Spleen (tissue), 11 donors: ENCODE measurements around the gene CNNM3. TPM values are rescaled to one million over a fixed set of nuclear protein-coding genes. Genes with fewer than 3 reads are reported as not detected.

ENCODE experiments used
- DNase-seq: peaks from one replicate; pipeline ENCODE4 v3.0.0-alpha.2; 2020
- H3K27ac ChIP-seq, 8 donors: fragments of 200-600 bp; sonication (generic) in 7 of 8; 1 replicate in 4 of 8; 2 replicates in 4 of 8; pipeline versions ENCODE4 v1.5.0 to v1.8.0; 2016 to 2021; ENCODE audit warnings: inconsistent platforms in 4 of 8, mild to moderate bottlenecking in 4 of 8, moderate library complexity in 1 of 8
- H3K27me3 ChIP-seq, 7 donors: fragments of 200-600 bp; sonication (generic) in 6 of 7; replicated peaks in 1 of 7; 1 replicate in 4 of 7; 2 replicates in 3 of 7; pipeline versions ENCODE4 v1.5.0 to v1.8.0; 2016 to 2021; ENCODE audit warnings: inconsistent platforms in 3 of 7, mild to moderate bottlenecking in 1 of 7
- H3K36me3 ChIP-seq, 6 donors: fragments of 200-600 bp; sonication (generic) in 5 of 6; 1 replicate in 4 of 6; 2 replicates in 2 of 6; pipeline versions ENCODE4 v1.5.0 to v1.8.0; 2016 to 2021; ENCODE audit warnings: inconsistent platforms in 2 of 6
- H3K4me1 ChIP-seq, 6 donors: fragments of 200-600 bp; sonication (generic) in 5 of 6; 1 replicate in 3 of 6; 2 replicates in 3 of 6; pipeline versions ENCODE4 v1.5.0 to v1.8.0; 2016 to 2021; ENCODE audit warnings: inconsistent platforms in 3 of 6
- H3K4me3 ChIP-seq, 8 donors: fragments of 200-600 bp; sonication (generic) in 7 of 8; 1 replicate in 4 of 8; 2 replicates in 4 of 8; pipeline versions ENCODE4 v1.5.0 to v1.8.0; 2016 to 2021; ENCODE audit warnings: inconsistent platforms in 4 of 8, mild to moderate bottlenecking in 4 of 8, moderate library complexity in 2 of 8
- H3K9me3 ChIP-seq, 8 donors: fragments of 200-600 bp; sonication (generic) in 7 of 8; 1 replicate in 4 of 8; 2 replicates in 4 of 8; pipeline versions ENCODE4 v1.5.0 to v1.8.0; 2016 to 2021; ENCODE audit warnings: inconsistent platforms in 4 of 8
- POLR2A ChIP-seq, 3 donors: fragments of 450-650 bp; IDR thresholded peaks; one replicate each; pipeline ENCODE4 v1.5.1; 2017; ENCODE audit warnings: antibody characterized with exemption in 3 of 3, mild to moderate bottlenecking in 1 of 3
- POLR2AphosphoS5 ChIP-seq, 3 donors: sonication (generic); formaldehyde crosslinking; IDR thresholded peaks; one replicate each; pipeline ENCODE4 v1.5.1; 2017; ENCODE audit warnings: antibody characterized with exemption in 3 of 3
- WGBS, 5 donors: extraction: QIAGEN DNeasy Blood & Tissue Kit in 3 of 5; methylation state at CpG; one replicate each; pipeline versions ENCODE4 v1.1.5 to v1.1.7; 2013 to 2018; 5-methylcytosine and 5-hydroxymethylcytosine counted together
- intact Hi-C: fragments of 100-400 bp; cut with DNase I; formaldehyde crosslinking; loops from one replicate; pipeline ENCODE4 v1.15.0; 2023; ENCODE audit warnings: low total_unique reads
- polyA plus RNA-seq, 3 donors: library from polyadenylated mRNA; stranded (reverse); fragments of 200-250 nt; gene quantifications; one replicate each; pipeline ENCODE4 v1.2.1, GENCODE V29; 2013
- total RNA-seq, 7 donors: library from RNA; depleted of rRNA in 3 of 7; stranded (reverse); fragments of >200 nt in 3 of 7; fragmentation: NEBNext Ultra II Directional in 4 of 7; extraction: Animal tissue kit (Norgen Biotek cat#: 25700) in 4 of 7; gene quantifications; one replicate each; pipeline versions ENCODE4 v1.1.0 to v1.2.1, GENCODE V29; 2016 to 2021
- TF ChIP-seq, protein P1 (sequence below), 11 experiments: fragments of 200-600 bp in 7 of 11; fragments of 450-650 bp in 4 of 11; sonication (generic) in 4 of 11; IDR thresholded peaks in 8 of 11; conservative IDR thresholded peaks in 3 of 11; 1 replicate in 7 of 11; 2 replicates in 4 of 11; pipeline versions ENCODE4 v1.4.0 to v1.8.0; 2016 to 2021; ENCODE audit warnings: antibody characterized with exemption in 11 of 11, inconsistent platforms in 4 of 11, mild to moderate bottlenecking in 1 of 11
- donor health status: healthy with polysubstance abuse.
- donor health status: DM: no; HTN: no; CAD: no; lungs with moderate emphysema.
- donor health status: DM: no; HTN: no; CAD: no.
- donor health status: Bipolar disorder and iron deficiency.
- donor health status: healthy.
- donor health status: DM: no; HTN: no; CAD: no.
- donor health status: DM: yes; HTN: yes; CAD: no.

The CNNM3 gene
- total and polyA plus RNA-seq, 10 donors = 3.7 to 37.8 (median 23.2) TPM

DNA sequence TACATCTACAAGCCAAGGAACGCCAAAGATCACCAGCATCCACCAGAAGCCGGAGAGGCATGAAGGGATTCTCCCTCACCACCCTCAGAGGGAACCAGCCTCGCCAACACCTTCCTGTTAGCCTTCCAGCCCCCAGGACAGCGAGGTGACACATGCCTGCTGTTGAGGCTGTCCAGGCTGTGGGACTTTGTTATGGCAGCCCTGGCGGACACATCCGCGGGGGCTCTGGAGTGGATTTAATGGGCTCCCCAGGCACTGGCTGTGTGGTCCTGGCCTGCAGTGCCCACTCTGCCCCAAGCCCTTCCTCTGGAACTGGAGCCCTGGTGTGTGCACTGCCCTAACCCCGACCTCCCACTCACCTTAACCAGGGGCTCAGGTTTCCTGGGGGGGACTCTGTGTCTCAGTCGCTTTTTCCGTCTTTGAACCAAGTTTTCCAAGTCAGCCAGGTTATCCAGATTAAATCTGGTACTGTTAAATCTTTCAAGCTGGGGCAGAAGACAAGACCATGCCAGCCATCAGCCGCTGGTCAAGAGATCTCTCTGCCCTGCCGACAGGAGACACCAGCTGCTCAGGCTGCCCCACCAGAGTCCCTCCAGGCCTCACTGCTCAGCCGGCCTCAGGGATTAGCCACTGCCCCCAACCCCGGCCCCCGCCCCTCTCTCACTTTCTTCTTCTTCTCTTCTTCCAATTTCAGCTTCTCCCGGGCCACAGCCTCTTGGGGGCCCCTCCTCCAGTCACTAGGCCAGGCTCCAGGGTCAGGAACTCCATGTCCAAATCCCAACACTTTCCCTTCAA is 25.8 kb downstream of the CNNM3 start:
- Histone ChIP-seq H3K4me1 (peaks cover 7 to 24% (median 19%) of the 10 kb centered on the region in 6 donors), H3K27me3 (no peaks in the 10 kb centered on the region), H3K4me3 (no peak overlapping the region), H3K9me3 (no peaks in the 10 kb centered on the region), H3K27ac (no peak overlapping the region), H3K36me3 (peaks cover 0 to 71% (median 10%) of the 10 kb centered on the region in 6 donors)
- intact Hi-C loops = no loop called here
- no peak for DNase-seq
- TF ChIP-seq POLR2AphosphoS5 (IDR thresholded peaks at IDR 0.05) (peak in 2 of 3 donors; percentile 29 to 61), POLR2A (IDR thresholded peaks at IDR 0.05) (no peak)
- WGBS, 5 donors = 89 to 93% (median 90%) methylated on average over 11 to 16 of the region's 16 CpGs

DNA sequence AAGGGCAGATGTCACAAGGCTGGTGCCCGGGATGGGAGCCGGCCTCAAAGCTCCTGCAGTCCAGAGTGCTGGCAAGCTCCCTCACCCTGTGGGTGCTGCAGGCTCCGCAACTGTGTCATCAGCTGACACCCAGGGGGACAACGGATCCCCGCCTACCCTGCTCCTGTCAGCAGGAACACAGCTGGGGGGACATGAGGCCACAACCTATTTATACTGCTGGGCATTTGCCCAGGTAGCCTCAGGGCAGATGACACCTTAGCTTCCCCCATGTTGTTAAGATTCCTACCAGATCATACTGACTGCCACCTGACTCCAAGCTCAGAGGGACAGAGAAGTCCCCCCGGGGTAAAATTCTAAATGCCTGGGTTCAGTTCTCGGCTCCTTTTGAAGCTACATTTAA is 26.5 kb downstream of the CNNM3 start:
- H3K4me1 ChIP-seq = peaks cover 7 to 24% (median 19%) of the 10 kb centered on the region in 6 donors
- no peaks in the 10 kb centered on the region for H3K27me3 ChIP-seq
- H3K27ac ChIP-seq = no peak overlapping the region
- DNase-seq = no peak
- intact Hi-C loops = no loop called here
- H3K9me3 ChIP-seq = no peaks in the 10 kb centered on the region
- TF ChIP-seq, protein P1, sequence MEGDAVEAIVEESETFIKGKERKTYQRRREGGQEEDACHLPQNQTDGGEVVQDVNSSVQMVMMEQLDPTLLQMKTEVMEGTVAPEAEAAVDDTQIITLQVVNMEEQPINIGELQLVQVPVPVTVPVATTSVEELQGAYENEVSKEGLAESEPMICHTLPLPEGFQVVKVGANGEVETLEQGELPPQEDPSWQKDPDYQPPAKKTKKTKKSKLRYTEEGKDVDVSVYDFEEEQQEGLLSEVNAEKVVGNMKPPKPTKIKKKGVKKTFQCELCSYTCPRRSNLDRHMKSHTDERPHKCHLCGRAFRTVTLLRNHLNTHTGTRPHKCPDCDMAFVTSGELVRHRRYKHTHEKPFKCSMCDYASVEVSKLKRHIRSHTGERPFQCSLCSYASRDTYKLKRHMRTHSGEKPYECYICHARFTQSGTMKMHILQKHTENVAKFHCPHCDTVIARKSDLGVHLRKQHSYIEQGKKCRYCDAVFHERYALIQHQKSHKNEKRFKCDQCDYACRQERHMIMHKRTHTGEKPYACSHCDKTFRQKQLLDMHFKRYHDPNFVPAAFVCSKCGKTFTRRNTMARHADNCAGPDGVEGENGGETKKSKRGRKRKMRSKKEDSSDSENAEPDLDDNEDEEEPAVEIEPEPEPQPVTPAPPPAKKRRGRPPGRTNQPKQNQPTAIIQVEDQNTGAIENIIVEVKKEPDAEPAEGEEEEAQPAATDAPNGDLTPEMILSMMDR (IDR thresholded peaks at IDR 0.05 in 8 of 11, conservative IDR thresholded peaks at IDR 0.05 in 3 of 11) = no peak
- TF ChIP-seq POLR2A (IDR thresholded peaks at IDR 0.05) (no peak), POLR2AphosphoS5 (IDR thresholded peaks at IDR 0.05) (peak in 2 of 3 donors; percentile 12 to 44)
- H3K4me3 ChIP-seq = no peak overlapping the region
- 92 to 98% (median 96%) methylated on average over 2 to 7 of the region's 7 CpGs for WGBS, 5 donors
- H3K36me3 ChIP-seq = peaks cover 0 to 74% (median 15%) of the 10 kb centered on the region in 6 donors

DNA sequence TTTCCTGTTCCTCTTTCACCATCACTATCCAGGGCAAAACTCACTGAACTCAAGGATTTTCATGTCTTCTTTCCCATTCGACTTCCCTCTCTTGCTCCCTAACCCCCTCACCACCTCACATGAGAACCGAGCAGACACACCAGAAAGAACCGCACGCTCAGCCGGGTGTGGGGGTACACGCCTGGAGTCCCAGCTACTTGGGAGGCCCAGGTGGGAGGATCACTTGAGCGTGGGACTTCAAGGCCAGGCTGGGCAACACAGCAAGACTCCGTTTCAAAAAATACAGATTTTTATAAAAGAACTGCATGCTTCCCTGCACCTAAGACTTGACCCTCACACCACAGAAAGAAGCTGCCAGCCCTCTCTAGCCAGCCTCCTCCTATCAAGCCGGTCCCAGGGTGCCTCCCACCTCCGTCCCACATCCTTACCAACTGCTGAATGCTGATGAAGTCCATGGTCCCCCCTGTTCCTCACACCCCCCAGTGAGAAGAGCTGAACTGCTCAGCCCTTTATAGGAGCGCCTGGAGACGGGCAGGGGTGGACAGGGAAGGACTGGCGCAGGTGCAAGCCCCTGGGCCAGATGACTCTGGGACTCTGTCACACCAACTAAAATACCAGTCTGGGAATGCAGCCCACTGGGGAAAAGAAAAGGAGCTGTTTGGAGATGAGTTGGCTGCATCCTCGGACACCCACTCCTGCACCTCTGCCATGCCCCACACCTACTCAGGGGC is 27.6 kb downstream of the CNNM3 start, which contains the start of gene ANKRD23:
Gene ANKRD23, minus strand, starts transcription at position 484 of the 731 bp plus-strand sequence. Its CDS starts 29 bp downstream, at position 455.
- Histone ChIP-seq H3K27me3 (no peaks in the 10 kb centered on the region), H3K9me3 (no peaks in the 10 kb centered on the region), H3K4me1 (peaks cover 7 to 29% (median 16%) of the 10 kb centered on the region in 6 donors), H3K27ac (no peak within 1 kb of the TSS), H3K4me3 (no peak within 1 kb of the TSS), H3K36me3 (peaks cover 0 to 74% (median 25%) of the 10 kb centered on the region in 6 donors)
- DNase-seq = no peak
- TF ChIP-seq POLR2AphosphoS5 (IDR thresholded peaks at IDR 0.05) (no peak), POLR2A (IDR thresholded peaks at IDR 0.05) (no peak)
- TF ChIP-seq, protein P1 (IDR thresholded peaks at IDR 0.05 in 8 of 11, conservative IDR thresholded peaks at IDR 0.05 in 3 of 11) = no peak
- intact Hi-C loops = no loop called here
- WGBS, 5 donors = 91 to 94% (median 93%) methylated on average over 14 of the region's 14 CpGs

DNA sequence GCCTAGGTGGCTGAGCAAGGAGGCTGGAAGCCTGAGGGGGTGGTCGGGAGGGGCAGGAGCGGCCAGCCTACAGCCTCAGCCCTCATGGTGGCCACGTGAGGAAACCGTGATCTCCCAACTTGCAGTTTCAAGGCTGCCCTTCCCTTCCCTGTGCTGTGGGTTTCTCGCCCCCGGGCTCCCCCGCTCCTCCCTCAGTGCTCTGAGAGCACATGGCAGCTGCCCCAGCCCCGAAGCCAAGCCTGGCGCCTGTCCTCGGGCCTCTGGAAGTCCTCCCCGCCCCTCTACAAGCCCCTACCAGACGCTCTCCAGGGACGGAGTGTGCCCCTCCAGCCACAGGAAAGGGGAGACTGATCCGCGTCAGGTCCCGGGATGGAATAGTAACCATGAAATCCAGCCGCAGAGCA is 28.3 kb downstream of the CNNM3 start:
- no peaks in the 10 kb centered on the region for H3K27me3 ChIP-seq
- peaks cover 5 to 25% (median 11%) of the 10 kb centered on the region in 6 donors for H3K4me1 ChIP-seq
- 78 to 93% (median 83%) methylated on average over 12 to 17 of the region's 17 CpGs for WGBS, 5 donors
- DNase-seq = no peak
- H3K4me3 ChIP-seq = no peak overlapping the region
- intact Hi-C loops = no loop called here
- peaks cover 0 to 79% (median 31%) of the 10 kb centered on the region in 6 donors for H3K36me3 ChIP-seq
- H3K9me3 ChIP-seq = no peaks in the 10 kb centered on the region
- H3K27ac ChIP-seq = no peak overlapping the region
- TF ChIP-seq, protein P1 (IDR thresholded peaks at IDR 0.05 in 8 of 11, conservative IDR thresholded peaks at IDR 0.05 in 3 of 11) = no peak
- TF ChIP-seq POLR2AphosphoS5 (IDR thresholded peaks at IDR 0.05) = peak in 2 of 3 donors; percentile 2 to 8
